HEK293 (cell line): Measurements from ENCODE around the gene PLP1.

Source experiments
- AEBP2 ChIP-seq: fragments of 450-650 bp; formaldehyde crosslinking; IDR thresholded peaks from 2 replicates; pipeline ENCODE4 v1.5.1; 2016; ENCODE audit warnings: missing biosample characterization, missing genetic modification characterization, borderline replicate concordance
- BCL11B ChIP-seq: fragments of 450-650 bp; formaldehyde crosslinking; IDR thresholded peaks from 2 replicates; pipeline ENCODE4 v1.5.1; 2016; ENCODE audit warnings: low read depth, missing biosample characterization, missing genetic modification characterization
- MZF1 ChIP-seq: fragments of 450-650 bp; formaldehyde crosslinking; IDR thresholded peaks from 2 replicates; pipeline ENCODE4 v1.5.1; 2017; ENCODE audit warnings: missing biosample characterization, missing genetic modification characterization, borderline replicate concordance
- OSR2 ChIP-seq: fragments of 450-650 bp; formaldehyde crosslinking; IDR thresholded peaks from 2 replicates; pipeline ENCODE4 v1.5.1; 2016; ENCODE audit warnings: missing biosample characterization, missing genetic modification characterization
- PBX3 ChIP-seq: sonication (generic); formaldehyde crosslinking; IDR thresholded peaks from 2 replicates; pipeline ENCODE4 v1.8.1; 2022; ENCODE audit warnings: mild to moderate bottlenecking, moderate library complexity, missing genetic modification reagents
- RBAK ChIP-seq: fragments of 450-650 bp; formaldehyde crosslinking; IDR thresholded peaks from 2 replicates; pipeline ENCODE4 v1.5.1; 2016; ENCODE audit warnings: missing biosample characterization, missing genetic modification characterization
- SP7 ChIP-seq: fragments of 450-650 bp; formaldehyde crosslinking; IDR thresholded peaks from 2 replicates; pipeline ENCODE4 v1.5.1; 2016; ENCODE audit warnings: missing biosample characterization, missing genetic modification characterization
- YY2 ChIP-seq: fragments of 450-650 bp; formaldehyde crosslinking; IDR thresholded peaks from 2 replicates; pipeline ENCODE4 v1.5.1; 2016; ENCODE audit warnings: missing biosample characterization, missing genetic modification characterization
- ZBTB11 ChIP-seq: fragments of 450-650 bp; formaldehyde crosslinking; conservative IDR thresholded peaks from 2 replicates; pipeline ENCODE4 v1.5.1; 2016; ENCODE audit warnings: low read depth, missing biosample characterization, missing genetic modification characterization
- ZNF121 ChIP-seq: fragments of 450-650 bp; formaldehyde crosslinking; IDR thresholded peaks from 2 replicates; pipeline ENCODE4 v1.5.1; 2016; ENCODE audit warnings: missing biosample characterization, missing genetic modification characterization
- ZNF18 ChIP-seq: fragments of 450-650 bp; formaldehyde crosslinking; IDR thresholded peaks from 2 replicates; pipeline ENCODE4 v1.5.1; 2016; ENCODE audit warnings: missing biosample characterization, missing genetic modification characterization
- ZNF19 ChIP-seq: fragments of 450-650 bp; formaldehyde crosslinking; IDR thresholded peaks from 2 replicates; pipeline ENCODE4; 2016; ENCODE audit warnings: missing biosample characterization, missing genetic modification characterization, low read depth
- ZNF266 ChIP-seq: fragments of 450-650 bp; formaldehyde crosslinking; IDR thresholded peaks from 2 replicates; pipeline ENCODE4 v1.5.1; 2016; ENCODE audit warnings: missing biosample characterization, missing genetic modification characterization, low read depth
- ZNF280C ChIP-seq: fragments of 450-650 bp; formaldehyde crosslinking; IDR thresholded peaks from 2 replicates; pipeline ENCODE4 v1.5.1; 2016; ENCODE audit warnings: missing biosample characterization, missing genetic modification characterization
- ZNF335 ChIP-seq: fragments of 450-650 bp; formaldehyde crosslinking; conservative IDR thresholded peaks from 2 replicates; pipeline ENCODE4 v1.5.1; 2016; ENCODE audit warnings: missing biosample characterization, missing genetic modification characterization
- ZNF341 ChIP-seq: fragments of 450-650 bp; formaldehyde crosslinking; IDR thresholded peaks from 2 replicates; pipeline ENCODE4; 2016; ENCODE audit warnings: low read depth, missing biosample characterization, missing genetic modification characterization
- ZNF350 ChIP-seq: fragments of 450-650 bp; formaldehyde crosslinking; IDR thresholded peaks from 2 replicates; pipeline ENCODE4 v1.5.0; 2017; ENCODE audit warnings: missing biosample characterization, mild to moderate bottlenecking, missing genetic modification characterization
- ZNF48 ChIP-seq: fragments of 450-650 bp; formaldehyde crosslinking; IDR thresholded peaks from 2 replicates; pipeline ENCODE4 v1.5.1; 2016; ENCODE audit warnings: missing biosample characterization, missing genetic modification characterization
- ZNF513 ChIP-seq: fragments of 450-650 bp; IDR thresholded peaks from 2 replicates; pipeline ENCODE4 v1.5.1; 2018; ENCODE audit warnings: missing biosample characterization, missing genetic modification characterization
- ZNF530 ChIP-seq: fragments of 450-650 bp; formaldehyde crosslinking; IDR thresholded peaks from 2 replicates; pipeline ENCODE4 v1.5.1; 2016; ENCODE audit warnings: low read depth, missing biosample characterization, missing genetic modification characterization
- ZNF555 ChIP-seq: fragments of 450-650 bp; formaldehyde crosslinking; conservative IDR thresholded peaks from 2 replicates; pipeline ENCODE4 v1.5.1; 2017; ENCODE audit warnings: missing biosample characterization, mild to moderate bottlenecking, missing genetic modification characterization, inconsistent platforms
- ZNF623 ChIP-seq: fragments of 450-650 bp; formaldehyde crosslinking; IDR thresholded peaks from 2 replicates; pipeline ENCODE4 v1.5.1; 2016; ENCODE audit warnings: missing biosample characterization, missing genetic modification characterization
- ZNF626 ChIP-seq: fragments of 450-650 bp; sonication (Bioruptor Pico); formaldehyde crosslinking; IDR thresholded peaks from 2 replicates; pipeline ENCODE4 v1.5.1; 2018; ENCODE audit warnings: missing biosample characterization, missing genetic modification characterization, inconsistent platforms
- ZNF639 ChIP-seq: fragments of 450-650 bp; formaldehyde crosslinking; IDR thresholded peaks from 2 replicates; pipeline ENCODE4 v1.5.1; 2016; ENCODE audit warnings: missing biosample characterization, missing genetic modification characterization
- ZNF664 ChIP-seq: fragments of 450-650 bp; formaldehyde crosslinking; IDR thresholded peaks from 2 replicates; pipeline ENCODE4 v1.5.1; 2016; ENCODE audit warnings: missing biosample characterization, missing genetic modification characterization
- ZNF777 ChIP-seq: fragments of 450-650 bp; formaldehyde crosslinking; IDR thresholded peaks from 2 replicates; pipeline ENCODE4 v1.5.1; 2017; ENCODE audit warnings: missing biosample characterization, missing genetic modification characterization, borderline replicate concordance
- ZNF792 ChIP-seq: fragments of 450-650 bp; formaldehyde crosslinking; IDR thresholded peaks from 2 replicates; pipeline ENCODE4 v1.5.1; 2016; ENCODE audit warnings: missing biosample characterization, missing genetic modification characterization

PLP1 gene

GRCh38 chrX:103831803-103832544 is 55.3 kb downstream of the PLP1 start, which contains the start of gene RAB9B (continued):
- TF ChIP-seq RBAK (tag by site-specific recombination) (no peak), ZNF48 (tag by site-specific recombination) (no peak), ZNF664 (tag by site-specific recombination) (no peak), ZNF19 (tag by site-specific recombination) (no peak), ZNF623 (tag by site-specific recombination) (no peak), ZNF777 (tag by site-specific recombination) (0 out of 2 replicates have a peak, but pooled peaks have one; percentile 42), ZNF350 (tag by site-specific recombination) (no peak), ZNF792 (tag by site-specific recombination) (no peak), ZNF18 (tag by site-specific recombination) (no peak), ZNF280C (tag by site-specific recombination) (no peak), ZNF555 (no peak), OSR2 (tag by site-specific recombination) (no peak), YY2 (tag by site-specific recombination) (no peak), ZBTB11 (tag by site-specific recombination) (no peak), ZNF335 (tag by site-specific recombination) (peak; percentile 77), ZNF626 (no peak), ZNF341 (tag by site-specific recombination) (peak; percentile 72), ZNF639 (tag by site-specific recombination) (no peak), ZNF530 (tag by site-specific recombination) (no peak), MZF1 (tag by site-specific recombination) (no peak), BCL11B (no peak), SP7 (tag by site-specific recombination) (no peak), PBX3 (CRISPR knock-in tag) (no peak), ZNF266 (tag by site-specific recombination) (no peak), AEBP2 (tag by site-specific recombination) (no peak), ZNF121 (no peak), ZNF513 (tag by site-specific recombination) (no peak)
